ENCODE data around the gene WNT9B. TPM values are rescaled to one million over a fixed set of nuclear protein-coding genes. Genes with fewer than 3 reads are reported as not detected.

WNT9B gene
- total RNA-seq, 3 donors from 2014 or later, result 2.0 to 2.4 TPM; not detected in 1

- Histone ChIP-seq H3K27ac (no peak overlapping the region), H3K4me3 (no peak overlapping the region), H3K36me3 (no peaks in the 10 kb centered on the region), H3K27me3 (peaks cover 0 to 5% of the 10 kb centered on the region in 2 donors), H3K9me3 (no peaks in the 10 kb centered on the region), H3K4me1 (no peaks in the 10 kb centered on the region)
- TF ChIP-seq POLR2A (IDR thresholded peaks at IDR 0.05), result no peak
- no peak for TF ChIP-seq POLR2AphosphoS5 (IDR thresholded peaks at IDR 0.05)
- no peak for TF ChIP-seq CTCF (IDR thresholded peaks at IDR 0.05)
- intact Hi-C loops (cut with DNase I; ENCODE audit: low total_unique reads), result no loop called here
- no peak for DNase-seq (ENCODE audit: low spot score in 2 of 2)
These were observed 40.5 kb upstream of the WNT9B start for GRCh38 chr17:46810837-46811236.

DNA sequence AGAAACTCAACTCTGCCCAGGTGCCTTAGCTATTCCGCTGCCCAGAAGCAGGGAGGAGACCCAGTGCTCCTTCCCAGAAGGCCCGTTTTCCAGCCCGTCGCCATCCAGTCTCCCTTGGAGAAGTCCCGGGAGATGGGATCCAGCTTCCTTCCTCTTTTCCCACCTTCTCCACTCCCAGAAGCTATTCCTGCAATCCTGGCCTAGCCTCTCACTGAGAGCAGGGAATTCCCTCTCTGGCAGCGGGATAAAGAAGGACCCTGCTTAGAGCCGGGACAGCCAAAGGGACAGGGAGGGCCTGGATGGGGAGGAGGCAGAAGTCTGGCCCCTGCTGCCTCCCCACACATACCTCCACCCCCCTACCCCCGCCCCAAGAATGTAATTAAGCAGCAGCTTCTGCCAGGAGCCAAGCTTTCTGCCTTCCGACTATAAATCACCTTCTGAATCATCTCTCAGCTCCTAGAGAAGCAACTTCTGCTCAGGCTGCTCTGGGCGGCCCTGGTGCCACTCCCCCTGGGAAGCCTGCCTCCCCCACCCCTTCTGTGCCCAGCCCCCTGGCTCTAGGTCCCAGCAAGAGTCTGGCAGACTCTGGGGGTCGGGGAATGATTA is 39.3 kb upstream of the WNT9B start:
- intact Hi-C loops (cut with DNase I; ENCODE audit: low total_unique reads), result no loop called here
- no peak overlapping the region for H3K27ac ChIP-seq
- TF ChIP-seq CTCF (IDR thresholded peaks at IDR 0.05), result no peak
- no peak for TF ChIP-seq POLR2AphosphoS5 (IDR thresholded peaks at IDR 0.05)
- TF ChIP-seq POLR2A (IDR thresholded peaks at IDR 0.05), result no peak
- no peaks in the 10 kb centered on the region for H3K9me3 ChIP-seq
- H3K27me3 ChIP-seq, result peaks cover 0 to 14% of the 10 kb centered on the region in 2 donors
- DNase-seq (ENCODE audit: low spot score in 2 of 2), result no peak
- H3K36me3 ChIP-seq, result no peaks in the 10 kb centered on the region
- no peaks in the 10 kb centered on the region for H3K4me1 ChIP-seq
- no peak overlapping the region for H3K4me3 ChIP-seq

GRCh38 chr17:46812624-46813318 is 38.6 kb upstream of the WNT9B start:
- DNase-seq (ENCODE audit: low spot score in 2 of 2), result no peak
- intact Hi-C loops (cut with DNase I; ENCODE audit: low total_unique reads), result no loop called here
- no peaks in the 10 kb centered on the region for H3K36me3 ChIP-seq
- H3K9me3 ChIP-seq, result no peaks in the 10 kb centered on the region
- no peak overlapping the region for H3K27ac ChIP-seq
- TF ChIP-seq POLR2AphosphoS5 (IDR thresholded peaks at IDR 0.05) (no peak), POLR2A (IDR thresholded peaks at IDR 0.05) (no peak), CTCF (IDR thresholded peaks at IDR 0.05) (no peak)
- peaks cover 0 to 21% of the 10 kb centered on the region in 2 donors for H3K27me3 ChIP-seq
- H3K4me1 ChIP-seq, result no peaks in the 10 kb centered on the region
- no peak overlapping the region for H3K4me3 ChIP-seq

GRCh38 chr17:46813920-46814319 is 37.5 kb upstream of the WNT9B start:
- intact Hi-C loops (cut with DNase I; ENCODE audit: low total_unique reads), result no loop called here
- no peak for DNase-seq (ENCODE audit: low spot score in 2 of 2)
- no peaks in the 10 kb centered on the region for H3K9me3 ChIP-seq
- no peak overlapping the region for H3K27ac ChIP-seq
- no peaks in the 10 kb centered on the region for H3K36me3 ChIP-seq
- H3K4me1 ChIP-seq, result peaks cover 0 to 4% of the 10 kb centered on the region in 2 donors
- no peak for TF ChIP-seq POLR2A (IDR thresholded peaks at IDR 0.05)
- no peak for TF ChIP-seq POLR2AphosphoS5 (IDR thresholded peaks at IDR 0.05)
- no peak for TF ChIP-seq CTCF (IDR thresholded peaks at IDR 0.05)
- H3K27me3 ChIP-seq, result peaks cover 0 to 33% of the 10 kb centered on the region in 2 donors
- H3K4me3 ChIP-seq, result no peak overlapping the region

DNA sequence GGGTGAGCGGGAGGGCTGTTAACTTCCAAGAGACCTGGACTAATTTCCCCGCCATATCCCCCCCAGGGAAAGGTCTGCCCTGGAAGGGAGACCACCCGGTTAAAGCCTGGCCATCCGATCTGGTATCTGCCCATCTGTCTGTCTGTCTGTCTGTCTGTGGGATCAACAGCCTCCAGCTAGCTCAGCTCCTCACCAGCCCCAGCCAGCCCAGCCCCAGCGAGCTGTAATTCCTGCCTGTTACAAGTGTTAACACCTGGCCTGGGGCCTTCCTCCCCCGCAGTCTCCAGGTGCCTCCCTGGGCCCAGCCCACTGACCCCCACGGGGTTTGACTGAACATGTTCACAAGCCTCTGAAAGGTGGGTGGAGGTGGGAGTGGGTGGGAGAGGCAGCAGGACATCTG is 36.9 kb upstream of the WNT9B start:
- TF ChIP-seq POLR2AphosphoS5 (IDR thresholded peaks at IDR 0.05), result no peak
- TF ChIP-seq CTCF (IDR thresholded peaks at IDR 0.05), result no peak
- no peak for TF ChIP-seq POLR2A (IDR thresholded peaks at IDR 0.05)
- Histone ChIP-seq H3K9me3 (no peaks in the 10 kb centered on the region), H3K27me3 (peaks cover 0 to 38% of the 10 kb centered on the region in 2 donors), H3K4me1 (peaks cover 0 to 5% of the 10 kb centered on the region in 2 donors), H3K36me3 (no peaks in the 10 kb centered on the region), H3K4me3 (no peak overlapping the region), H3K27ac (no peak overlapping the region)
- no peak for DNase-seq (ENCODE audit: low spot score in 2 of 2)
- intact Hi-C loops (cut with DNase I; ENCODE audit: low total_unique reads), result no loop called here
